GM21825 (cell line): ENCODE measurements around the gene GRAMD1A.

Experiments used
- ATAC-seq: cut with Tn5 transposase; IDR thresholded peaks from one replicate; pipeline ENCODE4 v1.9.1; 2021; ENCODE audit warnings: mild to moderate bottlenecking, moderate library complexity; ENCODE audit not compliant: unreplicated experiment

Gene GRAMD1A

GRCh38 chr19:35051796-35052195, 51.7 kb downstream of the GRAMD1A start:
- no peak for ATAC-seq

DNA sequence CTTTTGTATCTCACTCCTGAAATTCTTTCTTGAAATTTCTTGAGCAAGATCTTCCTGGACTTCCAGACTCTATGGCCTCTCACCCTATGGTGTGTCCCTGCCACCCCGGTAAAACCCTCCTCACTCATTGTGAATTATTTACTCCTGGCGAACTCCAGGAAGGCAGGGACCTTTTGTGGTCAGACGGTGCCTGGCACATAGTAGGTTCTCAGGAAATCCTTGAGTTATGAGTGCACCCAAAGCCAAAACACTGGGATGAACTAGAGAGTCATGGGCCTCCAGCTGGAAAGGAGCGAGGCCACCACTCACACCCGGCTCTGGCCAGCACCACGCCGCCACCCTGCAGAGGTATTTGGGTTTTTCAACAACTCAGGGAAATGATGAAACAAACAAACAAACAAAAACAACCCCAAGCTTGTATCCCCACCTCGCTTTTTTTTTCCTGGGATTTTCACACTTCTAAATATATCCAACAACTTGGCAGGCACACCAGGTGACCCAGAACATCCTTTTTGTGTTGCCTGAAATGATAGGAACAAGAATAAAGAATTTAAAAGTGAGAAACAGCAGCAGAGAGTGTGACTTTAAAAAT, 52.6 kb downstream of the GRAMD1A start:
- no peak for ATAC-seq

DNA sequence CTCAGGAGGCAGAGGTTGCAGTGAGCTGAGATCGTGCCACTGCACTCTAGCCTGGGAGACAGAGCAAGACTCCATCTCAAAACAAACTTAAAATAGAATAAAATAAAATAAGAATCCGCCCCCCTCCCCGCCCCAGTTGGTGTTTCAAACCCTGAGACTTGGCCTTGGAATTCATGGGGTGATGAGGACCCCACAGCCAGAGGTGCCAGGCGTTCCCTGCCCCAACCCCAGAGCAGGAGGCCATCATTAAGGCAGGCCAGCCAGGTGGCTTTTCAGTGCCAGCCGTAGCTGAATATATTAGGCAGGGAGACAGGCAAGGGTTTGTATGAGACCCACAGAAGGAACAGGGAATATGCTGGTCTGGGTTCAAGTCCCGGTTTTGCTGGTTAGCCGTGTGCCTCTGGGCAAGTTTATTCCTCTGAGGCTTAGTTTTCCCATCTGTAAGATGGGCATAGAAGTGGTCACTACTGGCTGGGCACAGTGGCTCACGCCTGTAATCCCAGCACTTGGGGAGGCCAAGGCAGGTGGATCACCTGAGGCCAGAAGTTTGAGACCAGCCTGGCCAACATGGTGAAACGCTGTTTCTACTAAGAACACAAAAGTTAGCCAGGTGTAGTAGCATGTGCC, 53.7 kb downstream of the GRAMD1A start:
- ATAC-seq: no peak

DNA sequence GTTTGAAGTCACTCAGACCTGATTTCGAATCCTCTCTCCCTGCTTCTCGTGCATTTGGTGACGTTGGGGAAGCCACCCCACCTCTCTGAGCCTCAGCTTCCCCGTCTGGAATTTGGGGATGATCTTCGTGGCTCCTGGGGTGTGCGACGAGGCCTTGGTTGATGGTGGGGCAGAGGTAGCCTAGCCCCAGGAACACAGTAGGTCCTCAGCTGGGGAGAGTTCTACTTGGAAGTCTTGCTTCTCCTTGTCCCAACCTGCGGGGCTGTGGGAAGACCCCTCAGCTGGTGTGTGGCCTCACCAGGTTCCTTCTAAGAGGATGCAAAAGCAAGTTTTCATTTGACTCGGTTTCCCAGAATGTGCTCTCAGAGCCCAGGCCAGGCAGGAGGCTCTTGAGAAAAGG, 54.5 kb downstream of the GRAMD1A start:
- ATAC-seq: no peak

DNA sequence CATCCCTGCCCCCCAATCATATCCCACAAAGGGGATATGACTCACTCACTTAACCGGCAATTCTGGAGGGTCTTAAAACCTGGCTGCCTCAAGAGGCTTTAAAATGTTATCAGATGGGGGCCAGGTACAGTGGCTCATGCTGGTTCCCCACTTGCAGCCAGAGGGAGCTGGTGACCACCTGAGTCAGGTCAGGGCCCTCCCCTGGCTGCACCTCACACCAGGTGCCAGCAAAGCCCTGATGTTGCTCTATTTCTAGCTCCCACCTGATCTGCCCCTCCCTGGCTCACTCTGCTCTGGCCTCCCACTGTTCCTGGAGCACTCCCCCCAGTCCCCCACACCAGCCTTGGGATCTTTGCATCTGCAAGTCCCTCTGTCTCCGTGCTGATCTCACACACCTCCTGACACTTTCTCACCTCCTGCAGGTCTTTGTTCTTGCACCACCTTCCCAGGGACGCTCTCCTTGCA, 55.6 kb downstream of the GRAMD1A start:
- no peak for ATAC-seq

DNA sequence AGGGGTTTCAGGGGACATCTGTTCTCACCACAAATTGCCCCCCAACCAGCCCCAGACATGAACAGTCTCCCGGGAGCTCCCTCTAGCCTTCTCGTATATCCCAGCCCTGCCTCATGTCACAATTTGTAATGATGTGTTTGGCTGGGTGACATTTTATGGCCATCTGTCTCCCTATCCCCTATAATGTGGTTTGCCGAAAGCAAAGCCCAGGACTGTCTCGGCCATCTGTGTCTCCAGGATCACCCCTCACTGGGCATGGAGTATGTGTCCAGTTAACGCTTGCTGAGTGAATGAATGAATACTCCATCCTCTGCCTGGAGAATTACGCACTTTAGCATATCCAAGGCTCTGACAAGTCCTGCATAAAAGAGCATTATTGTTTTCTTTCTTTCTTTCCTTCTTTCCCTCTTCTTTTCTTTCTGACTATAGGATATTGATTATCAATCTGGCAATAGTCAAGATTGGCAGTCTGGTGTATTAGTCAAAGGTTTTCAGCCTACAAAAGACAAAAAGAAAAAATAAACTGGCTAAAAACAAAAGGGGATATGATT, 56.5 kb downstream of the GRAMD1A start:
- no peak for ATAC-seq

GRCh38 chr19:35058370-35058769, 58.2 kb downstream of the GRAMD1A start:
- no peak for ATAC-seq

DNA sequence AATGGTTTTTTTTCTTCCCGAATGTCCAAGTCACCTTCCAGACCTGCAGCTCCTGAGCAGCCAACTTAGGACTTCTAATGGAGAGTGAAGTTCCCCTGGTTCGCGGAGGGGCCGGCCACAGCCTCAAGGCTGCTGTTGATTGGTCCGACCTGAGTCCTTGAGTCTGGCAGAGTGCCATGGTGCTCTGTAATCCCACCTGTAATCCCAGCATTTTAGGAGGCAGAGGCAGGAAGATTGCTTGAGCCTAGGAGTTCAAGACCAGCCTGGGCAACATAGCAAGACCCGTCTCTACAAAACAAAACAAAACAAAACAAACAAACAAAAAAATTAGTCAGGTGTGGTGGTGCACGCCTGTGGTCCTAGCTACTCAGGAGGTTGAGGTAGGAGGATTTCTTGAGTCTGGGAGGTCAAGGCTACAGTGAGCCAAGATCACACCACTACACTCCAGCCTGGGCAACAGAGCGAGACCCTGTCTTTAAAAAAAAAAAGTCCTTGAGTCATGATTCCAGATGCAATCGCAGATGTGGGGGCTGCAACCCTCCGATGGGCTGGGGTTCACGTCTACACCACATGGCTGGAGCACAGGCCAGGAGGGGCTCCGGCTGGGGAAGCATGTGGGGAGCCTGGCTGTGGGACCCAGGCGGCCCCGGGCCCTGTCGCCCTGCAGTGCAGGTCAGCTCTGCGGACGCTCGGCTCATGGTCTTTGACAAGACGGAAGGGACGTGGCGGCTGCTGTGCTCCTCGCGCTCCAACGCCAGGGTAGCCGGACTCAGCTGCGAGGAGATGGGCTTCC, 59.1 kb downstream of the GRAMD1A start:
- no peak for ATAC-seq

DNA sequence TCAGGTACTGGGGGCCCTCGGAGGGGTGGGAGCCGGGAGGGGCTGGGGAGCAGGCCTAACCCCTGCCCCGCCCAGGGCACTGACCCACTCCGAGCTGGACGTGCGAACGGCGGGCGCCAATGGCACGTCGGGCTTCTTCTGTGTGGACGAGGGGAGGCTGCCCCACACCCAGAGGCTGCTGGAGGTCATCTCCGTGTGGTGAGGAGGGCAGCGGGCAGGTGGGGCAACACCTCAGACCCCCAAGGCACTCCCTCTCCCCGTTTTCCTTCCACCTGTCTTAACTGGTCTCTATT, 59.6 kb downstream of the GRAMD1A start:
- no peak for ATAC-seq

GRCh38 chr19:35060160-35060855, 60.2 kb downstream of the GRAMD1A start:
- no peak for ATAC-seq

GRCh38 chr19:35061583-35062373, 61.7 kb downstream of the GRAMD1A start:
- ATAC-seq: no peak

- no peak for ATAC-seq
Observed at GRCh38 chr19:35062942-35063341, 62.8 kb downstream of the GRAMD1A start.

DNA sequence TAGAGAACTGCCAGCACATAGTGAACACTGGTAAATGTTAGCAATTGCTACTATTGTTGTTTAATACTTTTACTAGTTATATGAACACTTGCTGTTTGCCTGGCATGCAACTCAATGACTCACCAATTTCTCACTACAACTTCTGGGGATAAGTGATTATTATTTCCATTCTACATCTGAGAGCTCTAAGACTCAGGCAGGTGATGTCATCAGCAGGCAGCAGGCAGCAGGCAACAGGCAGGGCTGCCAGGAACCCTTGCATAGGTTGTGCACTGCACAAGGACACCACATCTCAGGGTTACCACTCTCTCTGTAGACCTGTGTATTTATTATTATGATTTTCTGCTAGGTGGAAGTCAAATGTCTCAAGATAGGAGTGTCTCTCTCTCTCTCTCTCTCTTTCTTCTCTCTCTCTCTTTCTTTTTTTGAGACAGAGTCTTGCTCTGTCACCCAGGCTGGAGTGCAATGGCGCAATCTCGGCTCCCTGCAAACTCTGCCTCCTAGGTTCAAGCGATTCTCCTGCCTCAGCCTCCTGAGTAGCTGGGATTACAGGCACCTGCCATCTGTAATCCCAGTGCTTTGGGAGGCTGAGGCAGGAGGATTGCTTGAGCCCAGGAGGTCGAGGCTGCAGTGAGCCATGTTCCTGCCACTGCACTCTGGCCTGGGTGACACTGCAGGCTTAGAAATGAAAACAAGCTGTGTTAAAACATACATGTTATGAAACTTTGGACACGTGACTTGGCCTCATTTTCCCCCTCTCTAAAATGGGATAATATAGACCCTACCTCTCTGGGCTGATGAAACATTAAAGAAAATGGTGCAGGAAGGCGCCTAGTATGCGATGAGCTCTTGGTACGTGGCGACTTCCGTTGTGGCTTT, 64.1 kb downstream of the GRAMD1A start:
- no peak for ATAC-seq

- no peak for ATAC-seq
Observed at GRCh38 chr19:35065574-35065973, 65.5 kb downstream of the GRAMD1A start.

- no peak for ATAC-seq
Observed at GRCh38 chr19:35066121-35066520, 66.0 kb downstream of the GRAMD1A start.

- ATAC-seq: no peak
Observed at GRCh38 chr19:35066691-35067563, 66.8 kb downstream of the GRAMD1A start.

GRCh38 chr19:35068941-35069634, 69.0 kb downstream of the GRAMD1A start:
- ATAC-seq: no peak

- no peak for ATAC-seq
Observed at GRCh38 chr19:35069696-35070095, 69.6 kb downstream of the GRAMD1A start.
